Coronary artery (tissue), 2 donors: Measurements from ENCODE around the gene PKP2.
"Not testable (repeated sequence)": the region's sequence is repeated elsewhere in the genome, so short reads cannot be mapped to it uniquely, and the experiment has no call there.

ENCODE experiments used
- DNase-seq: peaks from one replicate; pipeline ENCODE4 v3.0.0-alpha.2; 2017; ENCODE audit warnings: low spot score
- H3K27ac ChIP-seq, 2 donors: fragments of 200-600 bp; sonication (generic); one replicate each; pipeline ENCODE4 v1.5.1; 2016 to 2019
- H3K4me3 ChIP-seq: fragments of 200-600 bp; sonication (generic); 2 replicates; pipeline ENCODE4 v1.5.1; 2016; ENCODE audit warnings: mild to moderate bottlenecking, moderate library complexity
- TF ChIP-seq, protein P1 (sequence below): fragments of 200-600 bp; sonication (generic); IDR thresholded peaks from one replicate; pipeline ENCODE4 v1.5.1; 2019; ENCODE audit warnings: antibody characterized with exemption

Gene PKP2

DNA sequence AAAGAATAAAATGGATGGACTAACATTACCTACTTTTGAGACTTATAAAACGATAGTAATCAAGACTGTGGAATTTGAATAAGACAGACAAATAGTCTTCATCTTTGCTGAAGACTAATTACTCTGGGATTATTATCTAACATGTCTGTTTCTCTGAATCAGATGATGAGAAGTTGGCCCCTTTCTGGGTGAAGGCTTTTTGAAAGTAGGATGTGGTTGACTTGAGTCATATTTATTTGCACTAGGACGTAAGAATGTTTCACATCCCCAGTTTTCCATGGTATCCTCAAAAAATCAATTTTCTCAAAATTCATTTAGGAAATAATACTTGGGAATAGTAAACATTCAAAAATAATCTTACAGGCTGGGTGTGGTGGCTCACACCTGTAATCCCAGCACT, 31.8 kb downstream of the PKP2 start:
- Histone ChIP-seq H3K4me3 (no peak overlapping the region), H3K27ac (no peak overlapping the region)
- TF ChIP-seq, protein P1, sequence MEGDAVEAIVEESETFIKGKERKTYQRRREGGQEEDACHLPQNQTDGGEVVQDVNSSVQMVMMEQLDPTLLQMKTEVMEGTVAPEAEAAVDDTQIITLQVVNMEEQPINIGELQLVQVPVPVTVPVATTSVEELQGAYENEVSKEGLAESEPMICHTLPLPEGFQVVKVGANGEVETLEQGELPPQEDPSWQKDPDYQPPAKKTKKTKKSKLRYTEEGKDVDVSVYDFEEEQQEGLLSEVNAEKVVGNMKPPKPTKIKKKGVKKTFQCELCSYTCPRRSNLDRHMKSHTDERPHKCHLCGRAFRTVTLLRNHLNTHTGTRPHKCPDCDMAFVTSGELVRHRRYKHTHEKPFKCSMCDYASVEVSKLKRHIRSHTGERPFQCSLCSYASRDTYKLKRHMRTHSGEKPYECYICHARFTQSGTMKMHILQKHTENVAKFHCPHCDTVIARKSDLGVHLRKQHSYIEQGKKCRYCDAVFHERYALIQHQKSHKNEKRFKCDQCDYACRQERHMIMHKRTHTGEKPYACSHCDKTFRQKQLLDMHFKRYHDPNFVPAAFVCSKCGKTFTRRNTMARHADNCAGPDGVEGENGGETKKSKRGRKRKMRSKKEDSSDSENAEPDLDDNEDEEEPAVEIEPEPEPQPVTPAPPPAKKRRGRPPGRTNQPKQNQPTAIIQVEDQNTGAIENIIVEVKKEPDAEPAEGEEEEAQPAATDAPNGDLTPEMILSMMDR = no peak
- DNase-seq = no peak

DNA sequence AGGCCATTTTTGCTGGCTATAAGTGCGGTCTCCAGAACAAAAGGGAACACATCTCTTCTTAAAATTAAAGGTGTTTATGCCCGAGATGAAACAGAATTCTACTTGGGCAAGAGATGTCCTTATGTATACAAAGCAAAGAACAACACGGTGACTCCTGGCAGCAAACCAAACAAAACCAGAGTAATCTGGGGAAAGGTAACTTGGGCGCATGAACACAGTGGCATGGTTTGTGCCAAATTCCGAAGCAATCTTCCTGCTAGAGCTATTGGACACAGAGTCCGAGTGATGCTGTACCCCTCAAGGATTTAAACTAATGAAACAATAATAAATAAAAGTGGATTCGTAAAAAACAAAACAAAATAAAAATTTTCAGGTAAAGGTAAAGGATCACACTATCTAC, 33.4 kb downstream of the PKP2 start:
- TF ChIP-seq, protein P1 = no peak
- no peak for DNase-seq
- H3K27ac ChIP-seq = no peak overlapping the region
- H3K4me3 ChIP-seq = no peak overlapping the region

DNA sequence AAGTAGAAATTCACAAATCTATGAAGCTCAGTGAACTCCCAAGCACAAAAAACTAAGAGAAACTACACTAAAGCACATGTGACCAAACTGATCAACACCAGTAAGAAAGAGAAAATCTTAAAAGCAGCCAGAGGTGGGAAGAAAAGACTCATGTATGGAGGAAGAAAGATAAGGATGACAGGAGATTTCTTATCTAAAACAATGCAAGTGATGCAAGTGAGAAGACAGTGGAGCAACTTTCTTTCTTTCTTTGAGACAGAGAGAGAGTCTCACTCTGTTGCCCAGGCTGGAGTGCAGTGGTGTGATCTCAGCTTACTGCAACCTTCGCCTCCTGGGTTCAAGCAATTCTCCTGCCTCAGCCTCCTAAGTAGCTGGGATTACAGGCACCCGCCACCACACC, 34.9 kb downstream of the PKP2 start:
- not testable (repeated sequence) for H3K4me3 ChIP-seq, DNase-seq, H3K27ac ChIP-seq

DNA sequence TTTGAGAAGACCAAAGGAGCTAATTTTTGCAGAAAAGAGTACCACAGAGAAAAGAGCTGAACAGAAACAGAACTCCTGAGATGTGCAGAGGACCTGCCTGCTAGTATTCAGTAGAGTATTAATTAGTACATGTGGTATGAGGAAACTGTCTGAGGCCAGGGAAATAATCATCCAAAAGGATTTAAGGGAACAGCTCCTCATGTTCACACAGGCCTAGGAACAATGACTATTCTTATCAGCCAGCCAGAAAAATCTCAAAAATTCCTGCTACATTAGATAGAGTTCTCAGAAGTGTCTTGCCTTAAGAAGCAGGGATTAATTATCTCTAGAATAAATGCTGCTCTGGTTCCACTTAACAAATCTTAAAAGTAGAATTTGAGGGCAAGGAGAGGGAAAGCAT, 36.4 kb downstream of the PKP2 start:
- no peak overlapping the region for H3K4me3 ChIP-seq
- TF ChIP-seq, protein P1 = no peak
- no peak for DNase-seq
- H3K27ac ChIP-seq = no peak overlapping the region

DNA sequence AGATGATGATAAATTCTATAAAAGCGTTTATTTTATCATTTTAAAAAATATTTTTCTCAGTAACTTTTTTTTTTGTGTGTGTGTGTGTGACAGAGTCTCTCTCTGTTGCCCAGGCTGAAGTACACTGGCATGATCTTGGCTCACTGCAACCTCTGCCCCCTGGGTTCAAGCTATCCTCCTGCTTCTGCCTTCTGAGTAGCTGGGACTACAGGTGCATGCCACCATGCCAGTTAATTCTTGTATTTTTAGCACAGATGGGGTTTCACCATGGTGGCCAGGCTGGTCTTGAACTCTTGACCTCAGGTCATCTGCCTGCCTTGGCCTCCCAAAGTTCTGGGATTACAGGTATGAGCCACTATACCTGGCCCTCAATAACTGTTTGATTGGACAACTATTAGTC, 37.2 kb downstream of the PKP2 start:
- TF ChIP-seq, protein P1 = no peak
- no peak overlapping the region for H3K4me3 ChIP-seq
- no peak overlapping the region for H3K27ac ChIP-seq
- no peak for DNase-seq

DNA sequence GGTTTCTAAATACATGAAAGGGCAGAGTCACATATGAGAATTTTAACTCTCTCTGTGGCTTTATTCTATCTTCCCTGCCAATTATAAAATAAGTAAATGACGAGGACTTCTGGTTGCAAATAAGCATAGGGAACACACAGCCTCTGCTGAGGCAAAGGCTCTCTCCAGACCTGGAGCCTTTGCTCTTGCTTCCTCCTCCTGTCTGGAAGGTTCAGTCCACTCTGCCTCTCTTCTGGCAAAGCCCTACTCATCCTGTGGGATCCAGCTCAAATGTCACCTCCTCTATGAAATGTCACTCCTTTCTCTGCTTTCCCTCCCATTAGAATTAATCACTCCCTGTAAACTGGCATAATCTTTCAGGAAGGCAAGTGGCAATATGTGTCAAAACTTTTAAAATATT, 41.9 kb downstream of the PKP2 start:
- H3K4me3 ChIP-seq = no peak overlapping the region
- no peak overlapping the region for H3K27ac ChIP-seq
- no peak for DNase-seq
- TF ChIP-seq, protein P1 = no peak

DNA sequence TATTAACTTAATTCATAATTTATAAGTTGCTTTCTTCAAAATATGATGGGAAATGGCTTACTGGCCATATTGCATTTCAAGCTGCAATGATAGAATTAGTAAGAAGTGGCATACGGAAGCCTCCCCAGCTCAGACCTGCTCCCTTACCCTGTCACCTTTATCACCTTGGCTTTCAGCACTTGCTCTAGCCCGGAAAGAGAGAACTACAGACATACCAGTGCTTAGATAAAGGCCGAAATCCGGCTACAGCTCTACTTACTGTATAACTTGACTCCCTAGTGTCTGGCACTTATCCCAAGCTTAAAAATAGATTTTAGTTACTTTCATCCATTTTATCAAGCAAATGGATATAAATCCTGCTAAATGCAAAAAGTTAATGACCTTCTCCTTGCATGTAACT, 42.5 kb downstream of the PKP2 start:
- no peak overlapping the region for H3K4me3 ChIP-seq
- TF ChIP-seq, protein P1 = no peak
- no peak overlapping the region for H3K27ac ChIP-seq
- no peak for DNase-seq

DNA sequence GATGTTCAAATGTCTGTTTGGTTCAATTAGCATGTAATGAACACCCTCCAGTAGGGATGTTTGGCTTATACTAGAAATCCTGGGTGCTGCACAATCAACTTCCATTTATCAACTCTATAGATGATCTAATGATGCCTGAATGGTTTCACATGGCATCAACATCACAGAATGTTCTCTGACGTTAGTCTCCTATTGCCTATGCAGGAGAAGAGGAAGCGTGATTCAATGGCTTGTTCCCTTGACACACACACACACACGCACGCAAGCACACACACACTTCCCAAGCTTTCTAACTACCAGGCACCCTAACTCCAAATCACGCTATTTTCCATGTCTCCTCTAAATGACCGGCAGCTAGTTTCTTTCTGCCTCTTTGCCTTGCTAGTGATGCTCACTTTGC, 49.3 kb downstream of the PKP2 start:
- H3K27ac ChIP-seq = no peak overlapping the region
- TF ChIP-seq, protein P1 = no peak
- no peak overlapping the region for H3K4me3 ChIP-seq
- DNase-seq = no peak
